ENCODE measurements around the gene PIK3CD. TPM values are rescaled to one million over a fixed set of nuclear protein-coding genes. Genes with fewer than 3 reads are reported as not detected.

Gene PIK3CD
- total RNA-seq, 1 experiment from 2014 or later, result 17.7 TPM

DNA sequence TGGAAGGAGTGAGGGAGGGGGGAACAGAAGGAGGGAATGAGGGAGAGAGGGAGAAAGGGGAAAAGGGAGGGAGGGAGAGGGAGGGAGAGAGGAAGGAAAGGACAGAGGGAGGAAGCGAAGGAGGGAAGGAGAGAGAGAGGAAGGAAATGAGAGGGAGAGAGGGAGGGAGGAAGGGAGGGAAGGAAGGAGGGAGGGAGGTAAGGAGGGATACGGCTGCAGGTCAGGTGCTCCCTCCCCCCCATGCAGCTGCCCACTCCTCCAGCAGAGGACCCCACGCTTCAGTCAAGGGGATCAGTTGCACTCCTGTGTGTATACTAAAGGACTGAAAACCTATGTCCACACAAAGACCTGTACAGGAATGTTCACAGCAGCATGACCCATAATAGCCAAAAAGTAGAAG is 117.5 kb downstream of the PIK3CD start:
- DNase-seq (ENCODE audit: low read depth, low spot score), result no peak
- in situ Hi-C loops (cut with HindIII; ENCODE audit: low pct_unique_long_range_greater_than_20kb, low sequenced_read_pairs), result no loop called here

DNA sequence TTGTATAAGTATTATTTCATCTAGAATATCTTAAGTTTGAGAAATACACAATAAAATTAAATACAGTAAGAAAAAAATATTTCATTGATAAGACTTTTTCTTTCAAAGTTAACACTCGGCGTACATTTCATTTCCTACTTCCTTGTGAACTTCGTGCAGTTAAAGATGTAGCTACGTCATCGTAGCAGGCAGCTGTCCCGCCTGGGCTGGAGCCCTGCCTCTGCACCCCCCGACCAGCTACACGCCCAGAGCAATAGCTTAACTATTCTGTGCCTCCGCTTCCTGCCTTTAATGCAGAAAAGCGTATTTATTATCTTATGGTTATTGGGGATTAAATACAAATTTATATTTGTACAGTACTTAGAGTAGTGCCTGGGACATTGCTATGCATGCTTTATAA is 118.8 kb downstream of the PIK3CD start:
- in situ Hi-C loops (cut with HindIII; ENCODE audit: low pct_unique_long_range_greater_than_20kb, low sequenced_read_pairs), result no loop called here
- DNase-seq (ENCODE audit: low read depth, low spot score), result no peak

DNA sequence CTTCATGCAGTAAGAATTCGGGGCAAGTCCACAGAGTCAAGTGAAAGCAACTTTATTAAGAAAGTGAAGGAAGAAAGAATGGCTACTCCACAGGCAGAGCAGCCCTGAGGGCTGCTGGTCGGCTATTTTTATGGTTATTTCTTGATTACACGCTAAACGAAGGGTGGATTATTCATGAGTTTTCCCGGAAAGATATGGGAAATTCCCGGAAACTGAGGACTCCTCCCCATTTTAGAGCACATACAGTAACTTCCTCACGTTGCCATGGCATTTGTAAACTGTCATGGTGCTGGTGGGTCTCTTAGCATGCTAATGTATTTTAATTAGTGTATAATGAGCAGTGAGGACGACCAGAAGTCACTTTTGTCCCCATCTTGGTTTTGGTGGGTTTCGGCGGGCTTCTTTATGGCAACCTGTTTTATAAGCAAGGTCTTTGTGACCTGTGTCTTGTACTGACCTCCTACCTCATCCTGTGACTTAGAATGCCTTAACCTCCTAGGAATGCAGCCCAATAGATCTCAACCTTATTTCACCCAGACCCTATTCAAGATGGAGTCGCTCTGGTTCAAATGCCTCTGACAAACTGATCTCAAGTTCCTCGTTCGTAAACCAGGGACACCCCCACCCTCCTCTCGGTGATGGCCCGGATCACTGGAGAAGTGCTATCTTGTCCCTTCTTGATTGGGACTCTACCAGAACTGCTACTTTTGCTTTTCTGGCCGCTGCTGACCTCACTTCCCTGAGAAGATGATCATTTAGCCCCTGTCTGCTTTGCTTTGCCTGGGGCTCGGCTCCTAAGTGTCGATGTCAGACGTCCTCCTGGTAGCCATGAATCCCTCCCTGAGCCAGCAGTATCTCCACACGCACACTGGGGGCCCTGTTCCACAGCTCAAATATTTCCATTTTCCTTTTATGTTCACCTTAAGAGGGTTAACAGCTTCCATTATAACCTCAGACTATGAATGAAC is 123.5 kb downstream of the PIK3CD start:
- in situ Hi-C loops (cut with HindIII; ENCODE audit: low pct_unique_long_range_greater_than_20kb, low sequenced_read_pairs), result no loop called here
- DNase-seq (ENCODE audit: low read depth, low spot score), result no peak

DNA sequence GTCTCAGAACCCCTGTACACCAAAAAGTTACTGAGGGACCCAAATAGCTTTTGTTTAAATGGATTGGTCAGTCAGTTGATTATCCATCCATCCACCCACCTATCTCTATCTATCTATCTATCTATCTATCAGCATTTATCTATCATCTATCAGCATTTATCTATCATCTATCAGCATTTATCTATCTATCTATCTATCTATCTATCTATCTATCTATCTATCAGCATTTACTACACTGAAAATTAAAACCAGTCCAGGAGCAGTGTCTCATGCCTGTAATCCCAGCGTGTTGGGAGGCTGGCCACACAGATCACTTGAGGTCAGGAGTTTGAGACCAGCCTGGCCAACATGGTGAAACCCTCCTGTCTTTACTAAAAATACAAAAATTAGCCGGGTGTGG is 125.2 kb downstream of the PIK3CD start:
- in situ Hi-C loops (cut with HindIII; ENCODE audit: low pct_unique_long_range_greater_than_20kb, low sequenced_read_pairs), result no loop called here
- DNase-seq (ENCODE audit: low read depth, low spot score), result no peak

Other genes with a start within 250 kb of the PIK3CD start
- 15.4 and 15.7 TPM in 2 replicates for gene SLC25A33, start 112.3 kb upstream of the PIK3CD start, total RNA-seq (2014; rRNA removed; shearing (Covaris generic))
- gene TMEM201, start 62.8 kb upstream of the PIK3CD start, total RNA-seq (2014; rRNA removed; shearing (Covaris generic)), result 4.8 and 7.8 TPM in 2 replicates
- 38.5 and 44.7 TPM in 2 replicates for gene CLSTN1, start 172.2 kb downstream of the PIK3CD start, total RNA-seq (2014; rRNA removed; shearing (Covaris generic))